NT2/D1 (cell line): ENCODE results near the gene ATP8B4.

Experiments
- DNase-seq: peaks from one replicate; pipeline ENCODE4 v3.0.0-alpha.2; 2011; ENCODE audit warnings: low read depth, low spot score
- H3K27me3 ChIP-seq: 2 replicates; pipeline ENCODE4 v1.6.0; 2011; ENCODE audit warnings: mild to moderate bottlenecking; ENCODE audit not compliant: insufficient read length, insufficient read depth
- H3K36me3 ChIP-seq: 2 replicates; pipeline ENCODE4 v1.6.1; 2011; ENCODE audit warnings: mild to moderate bottlenecking, low read length, mixed read lengths; ENCODE audit not compliant: insufficient read depth, insufficient read length
- H3K4me1 ChIP-seq: 2 replicates; pipeline ENCODE4 v1.5.1; 2011; ENCODE audit not compliant: insufficient read depth, insufficient read length
- H3K4me3 ChIP-seq: 2 replicates; pipeline ENCODE4 v1.5.1; 2011; ENCODE audit warnings: low read depth; ENCODE audit not compliant: insufficient read length
- H3K9ac ChIP-seq: 2 replicates; pipeline ENCODE4 v1.6.0; 2011; ENCODE audit warnings: low read depth; ENCODE audit not compliant: insufficient read length
- H3K9me3 ChIP-seq: 2 replicates; pipeline ENCODE4 v1.5.1; 2011; ENCODE audit warnings: mild to moderate bottlenecking, low read length; ENCODE audit not compliant: insufficient read depth
- SUZ12 ChIP-seq: IDR thresholded peaks from 2 replicates; pipeline ENCODE4 v1.6.1; 2011; ENCODE audit not compliant: insufficient read length, insufficient read depth; ENCODE audit errors: extremely low read depth
- YY1 ChIP-seq: IDR thresholded peaks from 2 replicates; pipeline ENCODE4 v1.6.1; 2011; ENCODE audit not compliant: insufficient read length, insufficient read depth
- ZNF274 ChIP-seq: IDR thresholded peaks from 2 replicates; pipeline ENCODE4 v1.6.1; 2011; ENCODE audit warnings: mild to moderate bottlenecking, low read depth, low read length

Gene ATP8B4

DNA sequence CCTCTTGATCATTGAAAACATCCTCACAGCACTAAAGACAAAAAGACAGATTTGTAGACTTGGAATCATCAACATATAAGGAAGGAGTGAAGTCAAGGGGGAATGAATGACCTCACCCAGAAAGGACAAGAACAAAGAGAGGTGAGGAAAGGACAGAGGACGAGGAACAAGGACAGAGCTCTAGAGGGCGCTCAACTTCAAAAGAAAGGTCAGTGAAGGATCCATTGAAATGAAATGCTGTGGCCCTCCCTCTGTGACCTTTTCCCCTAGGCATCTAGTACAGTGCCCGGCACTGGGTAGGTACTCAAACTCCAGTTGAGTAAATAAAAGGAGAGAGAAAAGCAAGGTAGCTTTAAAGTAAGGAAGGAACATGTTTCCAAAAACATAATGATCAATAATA lies 2.6 kb downstream of the ATP8B4 start:
- Histone ChIP-seq H3K4me1 (no peaks in the 10 kb centered on the region), H3K4me3 (no peak overlapping the region), H3K9me3 (no peaks in the 10 kb centered on the region), H3K9ac (no peak overlapping the region), H3K36me3 (no peaks in the 10 kb centered on the region), H3K27me3 (no peaks in the 10 kb centered on the region)
- DNase-seq = peak; percentile 46
- TF ChIP-seq SUZ12 (no peak), ZNF274 (no peak), YY1 (no peak)

DNA sequence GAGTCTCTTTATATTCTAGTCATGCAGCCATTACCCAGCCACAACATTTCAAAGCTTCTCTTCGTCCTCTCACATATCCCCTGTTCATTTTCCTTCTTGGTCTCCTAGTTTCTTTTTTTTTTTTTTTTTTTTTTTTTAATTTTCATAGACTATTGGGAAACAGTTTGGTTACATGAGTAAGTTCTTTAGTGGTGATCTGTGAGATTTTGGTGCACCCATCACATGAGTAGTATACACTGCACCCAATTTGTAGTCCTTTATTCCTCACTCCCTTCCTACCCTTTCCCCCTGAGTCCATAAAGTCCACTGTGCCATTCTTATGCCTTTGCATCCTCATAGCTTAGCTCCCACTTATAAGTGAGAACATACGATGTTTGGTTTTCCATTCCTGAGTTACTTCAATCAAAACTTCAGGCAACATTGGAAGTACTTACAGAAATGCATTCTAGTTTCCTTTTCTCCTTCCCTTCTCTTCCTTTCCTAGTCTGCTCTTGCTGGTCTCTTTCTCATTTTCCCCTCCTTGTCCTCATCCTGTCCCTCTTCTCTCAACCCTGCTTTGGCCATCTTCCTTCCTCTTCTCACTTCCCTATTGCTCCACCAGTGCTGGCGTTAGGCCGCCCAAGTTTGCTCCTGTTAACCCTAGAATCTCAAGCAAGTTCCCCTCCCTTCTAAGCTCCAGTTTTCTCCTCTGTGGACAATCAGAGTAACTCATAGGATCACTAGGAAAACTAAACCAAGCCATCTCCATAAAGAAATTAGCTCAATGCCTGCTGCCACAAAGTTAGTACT lies 4.8 kb downstream of the ATP8B4 start:
- no peak overlapping the region for H3K4me3 ChIP-seq
- H3K9ac ChIP-seq = no peak overlapping the region
- no peaks in the 10 kb centered on the region for H3K36me3 ChIP-seq
- DNase-seq = no peak
- no peaks in the 10 kb centered on the region for H3K4me1 ChIP-seq
- H3K27me3 ChIP-seq = no peaks in the 10 kb centered on the region
- TF ChIP-seq YY1 (no peak), SUZ12 (no peak), ZNF274 (no peak)
- H3K9me3 ChIP-seq = no peaks in the 10 kb centered on the region

DNA sequence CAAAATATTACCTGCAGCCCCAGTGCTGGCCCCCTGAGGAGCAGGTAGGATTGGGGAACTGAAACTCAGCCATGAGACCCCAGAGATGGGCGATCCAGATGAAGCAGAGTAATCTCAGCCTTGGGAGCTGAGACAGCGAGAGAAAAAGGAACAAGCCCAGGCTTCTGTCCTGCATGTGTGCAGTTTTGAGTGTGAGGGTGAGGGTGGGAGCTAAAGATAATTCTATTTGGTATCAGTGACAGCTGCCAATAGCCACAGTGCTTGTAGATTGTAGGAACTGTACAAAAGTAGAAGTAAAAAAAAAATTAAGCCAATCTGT lies 5.9 kb downstream of the ATP8B4 start:
- H3K4me1 ChIP-seq = peaks cover under 1% of the 10 kb centered on the region
- no peaks in the 10 kb centered on the region for H3K9me3 ChIP-seq
- H3K36me3 ChIP-seq = no peaks in the 10 kb centered on the region
- H3K4me3 ChIP-seq = no peak overlapping the region
- no peaks in the 10 kb centered on the region for H3K27me3 ChIP-seq
- TF ChIP-seq ZNF274 (no peak), YY1 (no peak), SUZ12 (no peak)
- H3K9ac ChIP-seq = no peak overlapping the region
- DNase-seq = no peak

DNA sequence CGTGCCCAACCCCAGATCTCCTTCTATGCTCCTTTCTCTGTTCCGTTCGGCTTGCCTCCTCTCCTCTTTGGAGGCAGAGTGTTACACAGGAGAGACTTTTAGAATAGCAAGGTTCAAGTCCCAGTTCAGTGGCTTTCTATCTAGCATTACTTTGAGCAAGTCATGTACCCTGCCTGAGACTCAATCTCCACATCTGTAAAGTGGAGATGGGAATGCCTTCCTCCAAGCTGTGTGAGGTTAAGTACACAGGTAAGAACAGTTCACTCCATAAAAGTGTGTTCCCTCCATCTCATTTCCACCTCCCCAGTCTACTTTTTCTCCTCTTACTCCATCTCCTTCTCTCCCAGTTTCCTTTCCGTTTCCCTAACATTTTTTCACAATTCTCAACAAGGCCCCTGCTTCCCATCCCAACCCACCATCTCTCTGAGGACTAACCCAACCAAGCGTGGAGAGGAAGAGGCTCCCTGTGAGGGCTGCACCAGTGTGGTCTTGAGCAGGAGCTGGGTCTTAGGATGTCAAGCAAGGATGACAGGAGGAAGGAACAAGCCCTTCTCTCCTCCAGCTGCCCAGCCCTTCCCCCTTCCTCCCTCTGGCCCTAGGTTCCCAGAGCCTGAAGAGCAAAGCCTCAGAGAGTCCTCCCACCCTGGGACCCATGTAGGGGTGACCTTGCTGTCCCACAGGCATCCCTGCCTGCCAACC lies 6.4 kb downstream of the ATP8B4 start:
- Histone ChIP-seq H3K36me3 (no peaks in the 10 kb centered on the region), H3K4me3 (no peak overlapping the region), H3K4me1 (peaks cover 2% of the 10 kb centered on the region), H3K9ac (no peak overlapping the region), H3K27me3 (no peaks in the 10 kb centered on the region), H3K9me3 (no peaks in the 10 kb centered on the region)
- no peak for TF ChIP-seq YY1
- no peak for TF ChIP-seq ZNF274
- no peak for TF ChIP-seq SUZ12
- no peak for DNase-seq

DNA sequence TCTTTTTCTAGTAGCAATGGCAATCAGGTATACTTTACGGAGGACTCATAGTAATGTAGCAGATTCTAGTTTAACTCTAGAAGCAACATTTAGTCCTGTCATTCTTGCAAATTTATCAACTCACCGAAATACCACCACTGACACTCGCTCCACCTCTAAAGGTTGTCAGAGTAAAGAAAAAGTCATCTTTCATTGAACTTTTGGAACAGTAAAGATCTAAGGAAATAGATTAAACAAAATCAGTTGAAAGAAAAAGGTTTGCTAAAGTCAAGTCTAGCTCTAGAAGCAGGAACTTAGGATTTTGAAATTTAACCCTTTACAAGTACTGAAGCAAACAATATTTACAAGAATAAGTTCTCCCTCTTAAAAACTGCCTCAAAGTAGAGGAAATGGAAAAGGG lies 8.7 kb downstream of the ATP8B4 start:
- Histone ChIP-seq H3K36me3 (no peaks in the 10 kb centered on the region), H3K9ac (no peak overlapping the region), H3K4me3 (no peak overlapping the region), H3K4me1 (peaks cover 2% of the 10 kb centered on the region), H3K27me3 (no peaks in the 10 kb centered on the region), H3K9me3 (no peaks in the 10 kb centered on the region)
- no peak for DNase-seq
- TF ChIP-seq YY1 (no peak), SUZ12 (no peak), ZNF274 (no peak)

DNA sequence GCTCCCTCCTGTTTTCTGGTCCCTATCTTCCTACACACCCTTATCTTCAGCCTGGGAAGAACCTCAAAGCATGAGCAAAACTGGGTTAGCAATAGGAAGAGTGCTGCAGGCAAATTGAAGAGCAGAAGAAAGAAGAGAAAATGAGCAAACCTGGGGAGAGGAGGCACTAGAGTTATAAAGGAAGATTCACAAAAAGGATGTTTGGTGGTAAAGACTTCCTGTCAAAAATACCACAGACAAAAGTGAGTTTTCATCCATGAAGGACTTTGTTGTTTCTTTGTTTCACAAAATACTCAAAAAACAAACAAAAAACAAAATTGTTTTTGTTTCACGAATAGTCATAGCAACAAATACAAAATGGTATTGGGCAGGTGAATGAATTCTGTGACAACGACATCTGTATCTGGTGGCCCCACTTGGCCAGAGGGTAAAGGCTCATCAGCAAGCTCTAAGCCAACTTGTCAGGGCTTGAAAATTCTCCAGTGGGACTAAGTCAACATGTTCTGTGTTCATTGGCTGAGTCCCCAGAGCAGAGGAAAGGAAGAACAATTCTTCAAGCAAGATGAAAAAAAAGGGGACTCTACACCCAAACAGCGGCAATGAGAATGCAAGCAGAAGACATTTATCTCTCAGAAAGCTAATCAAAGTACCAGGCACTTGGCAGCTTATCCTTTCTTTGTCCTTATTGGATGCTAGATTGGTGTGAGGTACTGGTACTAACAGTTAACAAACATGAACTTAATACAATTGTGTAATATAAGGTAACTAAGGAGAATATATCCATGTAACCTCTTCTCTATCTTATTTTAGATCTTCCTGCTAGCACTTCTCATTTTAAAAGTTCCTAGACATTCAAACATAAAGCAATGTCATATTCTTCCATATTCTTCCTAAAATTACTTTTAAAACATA lies 9.7 kb downstream of the ATP8B4 start:
- Histone ChIP-seq H3K4me3 (no peak overlapping the region), H3K9me3 (no peaks in the 10 kb centered on the region), H3K27me3 (no peaks in the 10 kb centered on the region), H3K9ac (no peak overlapping the region), H3K4me1 (peaks cover 2% of the 10 kb centered on the region), H3K36me3 (no peaks in the 10 kb centered on the region)
- no peak for TF ChIP-seq YY1
- TF ChIP-seq SUZ12 = no peak
- no peak for TF ChIP-seq ZNF274
- DNase-seq = no peak
